NCI-H2107 treated with DMSO at 0.1 percent for 48 hours (cell line): ENCODE measurements around the gene CNGB1.
"Not testable (repeated sequence)": the region's sequence is repeated elsewhere in the genome, so short reads cannot be mapped to it uniquely, and the experiment has no call there.

ENCODE experiments used
- DNase-seq: peaks from one replicate; lab custom pipeline; 2025; ENCODE audit not compliant: unreplicated experiment; lab: John Stamatoyannopoulos, UW

CNGB1 gene

GRCh38 chr16:57866529-57866918 lies 104.4 kb downstream of the CNGB1 start:
- no peak for DNase-seq

- DNase-seq = no peak
Observed at GRCh38 chr16:57865746-57866528, 105.0 kb downstream of the CNGB1 start.

- DNase-seq = peak; percentile 67
Observed at GRCh38 chr16:57863434-57864160, 107.3 kb downstream of the CNGB1 start.

- no peak for DNase-seq
Observed at GRCh38 chr16:57862698-57863433, 108.1 kb downstream of the CNGB1 start.

- DNase-seq = no peak
Observed at GRCh38 chr16:57859331-57859730, 111.6 kb downstream of the CNGB1 start.

GRCh38 chr16:57858635-57859034 lies 112.3 kb downstream of the CNGB1 start:
- no peak for DNase-seq

- not testable (repeated sequence) for DNase-seq
Observed at GRCh38 chr16:57857991-57858390, 112.9 kb downstream of the CNGB1 start.

GRCh38 chr16:57855188-57855587 lies 115.7 kb downstream of the CNGB1 start:
- DNase-seq = no peak

- no peak for DNase-seq
Observed at GRCh38 chr16:57852189-57852588, 118.7 kb downstream of the CNGB1 start.

- DNase-seq = no peak
Observed at GRCh38 chr16:57848181-57848580, 122.7 kb downstream of the CNGB1 start.

- DNase-seq = not testable (repeated sequence)
Observed at GRCh38 chr16:57846931-57847330, 124.0 kb downstream of the CNGB1 start.

GRCh38 chr16:57846078-57846697 lies 124.7 kb downstream of the CNGB1 start:
- peak; percentile 72 for DNase-seq

- DNase-seq = no peak
Observed at GRCh38 chr16:57845115-57845514, 125.8 kb downstream of the CNGB1 start.

- no peak for DNase-seq
Observed at GRCh38 chr16:57844416-57845030, 126.4 kb downstream of the CNGB1 start.

GRCh38 chr16:57843400-57843799 lies 127.5 kb downstream of the CNGB1 start:
- no peak for DNase-seq

- no peak for DNase-seq
Observed at GRCh38 chr16:57842601-57843000, 128.3 kb downstream of the CNGB1 start.

GRCh38 chr16:57840833-57841232 lies 130.1 kb downstream of the CNGB1 start:
- DNase-seq = no peak

- peak; percentile 39 for DNase-seq
Observed at GRCh38 chr16:57838161-57838560, 132.8 kb downstream of the CNGB1 start.

GRCh38 chr16:57837305-57838125 lies 133.4 kb downstream of the CNGB1 start:
- peak; percentile 22 for DNase-seq

GRCh38 chr16:57835439-57835838 lies 135.5 kb downstream of the CNGB1 start:
- DNase-seq = not testable (repeated sequence)
